Measurements from ENCODE around the gene SLC25A25.

SLC25A25 gene

DNA sequence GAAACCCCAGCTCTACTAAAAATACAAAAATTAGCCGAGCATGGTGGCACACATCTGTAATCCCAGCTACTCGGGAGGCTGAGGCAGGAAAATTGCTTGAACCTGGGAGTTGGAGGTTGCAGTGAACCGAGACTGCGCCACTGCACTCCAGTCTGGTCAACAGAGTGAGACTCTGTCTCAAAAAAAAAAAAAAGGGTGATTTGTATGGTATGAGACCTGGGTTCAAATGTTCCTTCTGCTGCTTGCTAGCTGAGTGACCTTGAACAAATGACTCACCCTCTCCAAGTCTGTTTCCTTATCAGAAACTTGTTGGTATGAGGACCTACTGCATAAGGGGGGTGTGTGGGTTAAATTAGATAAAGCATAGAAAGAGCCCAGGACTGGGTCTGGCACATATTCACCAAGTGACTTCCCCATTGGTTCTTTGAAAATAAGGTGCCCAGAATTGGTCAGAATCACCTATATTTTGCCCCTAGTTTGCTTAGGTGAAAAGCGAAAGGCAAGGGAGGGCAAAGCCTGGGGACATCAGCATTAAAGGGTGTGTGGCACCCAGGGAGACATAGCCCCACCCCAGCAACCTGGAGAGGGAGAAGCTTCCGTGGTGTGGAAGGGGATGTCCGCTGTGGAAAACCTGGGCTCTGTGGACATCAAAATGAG is 9.9 kb downstream of the SLC25A25 start:
- no peak for DNase-seq

DNA sequence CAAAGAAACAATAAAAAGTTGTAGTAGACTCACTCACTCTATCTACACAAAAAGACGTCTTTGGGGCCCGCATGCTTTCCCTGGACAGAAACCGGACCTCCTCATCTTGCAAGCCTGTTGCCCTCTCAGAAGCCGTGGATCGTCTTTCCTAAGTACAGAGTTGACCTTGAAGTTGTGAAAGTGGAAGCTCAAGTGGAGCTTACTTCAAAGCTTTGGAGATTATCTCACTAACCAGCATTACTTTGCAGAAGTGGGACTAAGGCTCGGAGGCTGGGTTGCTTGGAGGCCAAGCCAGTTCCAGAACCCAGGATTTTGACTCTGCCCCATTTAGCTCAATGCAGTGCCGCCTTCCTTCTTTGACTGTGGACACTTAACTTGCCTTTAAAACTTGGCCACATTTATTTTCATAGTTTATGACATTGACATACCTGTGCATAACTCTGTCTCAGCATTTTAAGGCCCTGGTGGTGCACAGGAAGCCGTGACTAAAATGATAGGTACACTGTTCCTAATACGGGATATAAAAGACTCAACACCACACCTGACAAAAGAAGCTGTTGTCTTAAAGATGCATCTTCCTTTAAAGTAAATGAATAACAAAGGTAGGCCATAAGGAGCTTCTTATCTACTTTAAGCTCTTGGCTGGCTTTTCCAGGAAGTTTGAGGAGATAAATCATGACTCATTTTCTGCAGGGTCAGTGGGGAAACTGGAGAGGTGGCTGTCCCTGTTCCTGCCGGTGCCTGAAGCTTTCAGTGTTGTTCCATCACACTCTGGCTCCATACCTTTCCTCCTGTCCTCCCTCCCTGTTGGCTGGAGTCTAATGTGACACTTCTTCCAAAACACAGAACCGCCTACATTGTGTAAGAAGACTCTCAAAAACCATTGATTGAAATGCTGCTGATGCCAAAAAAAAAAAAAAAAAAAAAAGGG is 10.7 kb downstream of the SLC25A25 start:
- no peak for DNase-seq

DNA sequence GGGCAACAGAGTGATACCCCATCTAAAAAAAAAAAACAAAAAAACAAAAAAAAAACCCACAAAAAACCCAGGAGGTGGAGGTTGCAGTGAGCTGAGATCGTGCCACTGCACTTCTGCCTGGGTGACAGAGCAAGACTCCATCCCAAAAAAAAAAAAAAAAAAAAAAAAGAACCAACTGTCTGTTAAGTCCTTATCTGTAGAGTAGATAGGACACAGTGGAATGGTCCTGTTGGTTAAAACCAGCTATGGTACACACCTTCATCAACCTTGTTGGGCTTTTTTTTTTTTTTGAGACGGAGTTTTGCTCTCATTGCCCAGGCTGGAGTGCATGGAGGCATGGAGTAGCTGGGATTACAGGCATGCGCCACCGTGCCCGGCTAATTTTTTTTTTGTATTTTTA is 12.2 kb downstream of the SLC25A25 start:
- DNase-seq, result no peak

DNA sequence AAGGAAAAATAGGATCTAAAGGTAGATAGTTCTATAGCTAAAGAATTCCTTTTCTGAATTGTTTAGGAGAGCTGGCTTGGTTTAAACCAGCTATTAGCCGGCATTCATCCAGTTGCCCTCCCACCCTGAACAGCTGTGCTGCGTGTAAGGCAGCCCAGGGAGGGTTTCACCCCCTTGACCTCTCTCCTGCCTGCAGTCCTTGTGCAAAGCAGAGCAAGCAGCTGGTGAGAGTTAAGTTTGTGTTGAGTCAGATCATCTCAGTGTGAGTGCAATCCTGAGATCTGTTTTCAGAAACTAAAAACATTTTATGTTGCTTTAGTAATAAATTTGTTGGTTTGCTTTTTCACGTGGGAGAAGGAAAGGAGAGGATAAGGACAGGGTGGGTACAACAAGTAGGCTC is 13.0 kb downstream of the SLC25A25 start:
- no peak for DNase-seq

DNA sequence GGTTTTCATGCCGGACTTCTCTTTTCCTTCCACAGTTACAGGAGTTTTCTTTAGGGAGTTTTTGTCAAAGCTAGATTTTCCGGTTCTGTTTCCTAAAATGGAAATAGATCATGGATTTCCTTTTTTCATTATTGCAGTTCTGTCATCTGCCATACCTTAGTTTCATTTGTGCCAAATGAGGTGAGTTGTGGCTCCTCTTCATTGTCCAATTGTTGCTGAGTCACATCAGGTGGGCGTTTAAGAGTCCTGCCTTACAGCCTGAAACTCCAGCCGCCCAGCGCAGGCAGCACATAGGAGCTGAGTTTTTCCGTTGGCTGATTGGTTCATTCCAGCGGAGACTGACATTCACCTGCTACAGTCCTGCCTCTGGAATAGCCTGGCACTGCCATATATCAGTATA is 14.1 kb downstream of the SLC25A25 start:
- no peak for DNase-seq

DNA sequence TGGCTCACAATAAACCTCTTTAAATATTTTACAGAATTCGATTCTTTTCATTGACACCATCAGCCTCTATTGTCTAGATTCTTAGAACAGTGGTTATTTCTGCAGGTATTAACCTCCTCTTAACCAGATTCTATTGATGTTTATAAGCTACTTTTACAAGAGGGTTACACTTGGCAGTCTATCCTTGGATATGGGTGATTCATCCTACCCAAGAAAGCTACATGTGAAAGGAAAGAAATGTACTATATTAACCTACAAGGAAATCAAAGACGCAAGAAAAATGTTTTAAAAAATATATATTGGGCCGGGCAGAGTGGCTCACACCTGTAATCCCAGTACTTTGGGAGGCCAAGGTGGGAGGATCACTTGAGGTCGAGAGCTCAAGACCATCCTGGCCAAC is 16.7 kb downstream of the SLC25A25 start:
- DNase-seq, result no peak

DNA sequence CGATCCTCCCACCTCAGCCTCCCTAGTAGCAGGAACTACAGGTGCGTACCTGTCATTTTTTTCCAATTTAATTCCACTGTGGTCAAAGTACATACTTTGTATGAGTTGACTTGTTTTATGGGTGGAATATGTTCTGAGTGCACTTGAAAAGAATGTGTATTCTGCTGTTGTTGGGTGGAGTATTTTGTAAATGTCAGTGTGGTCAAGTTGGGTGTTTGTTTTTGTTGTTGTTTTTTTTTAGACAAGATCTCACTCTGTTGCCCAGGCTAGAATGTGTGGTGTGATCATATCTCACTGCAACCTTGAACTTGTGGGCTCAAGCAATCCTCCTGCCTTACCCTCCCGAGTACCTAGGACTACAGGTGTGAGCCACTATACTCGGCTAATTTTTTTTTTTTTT is 17.9 kb downstream of the SLC25A25 start:
- DNase-seq, result no peak

DNA sequence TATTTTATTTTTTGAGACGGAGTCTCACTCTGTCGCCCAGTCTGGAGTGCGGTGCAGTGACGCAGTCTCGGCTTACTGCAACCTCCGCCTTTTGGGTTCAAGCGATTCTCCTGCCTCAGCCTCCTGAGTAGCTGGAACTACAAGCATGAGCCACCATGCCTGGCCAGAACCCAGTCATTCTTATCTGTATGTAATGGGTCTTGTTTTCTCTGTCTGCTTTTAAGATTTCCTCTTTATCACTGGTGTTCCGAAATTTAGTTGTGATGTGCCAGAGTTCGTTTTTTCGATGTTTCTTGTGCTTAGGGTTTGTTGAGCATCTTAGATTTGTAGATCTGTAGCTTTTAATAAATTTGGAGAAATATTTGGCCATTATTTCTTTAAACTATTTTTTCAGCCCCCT is 19.2 kb downstream of the SLC25A25 start:
- DNase-seq, result no peak

DNA sequence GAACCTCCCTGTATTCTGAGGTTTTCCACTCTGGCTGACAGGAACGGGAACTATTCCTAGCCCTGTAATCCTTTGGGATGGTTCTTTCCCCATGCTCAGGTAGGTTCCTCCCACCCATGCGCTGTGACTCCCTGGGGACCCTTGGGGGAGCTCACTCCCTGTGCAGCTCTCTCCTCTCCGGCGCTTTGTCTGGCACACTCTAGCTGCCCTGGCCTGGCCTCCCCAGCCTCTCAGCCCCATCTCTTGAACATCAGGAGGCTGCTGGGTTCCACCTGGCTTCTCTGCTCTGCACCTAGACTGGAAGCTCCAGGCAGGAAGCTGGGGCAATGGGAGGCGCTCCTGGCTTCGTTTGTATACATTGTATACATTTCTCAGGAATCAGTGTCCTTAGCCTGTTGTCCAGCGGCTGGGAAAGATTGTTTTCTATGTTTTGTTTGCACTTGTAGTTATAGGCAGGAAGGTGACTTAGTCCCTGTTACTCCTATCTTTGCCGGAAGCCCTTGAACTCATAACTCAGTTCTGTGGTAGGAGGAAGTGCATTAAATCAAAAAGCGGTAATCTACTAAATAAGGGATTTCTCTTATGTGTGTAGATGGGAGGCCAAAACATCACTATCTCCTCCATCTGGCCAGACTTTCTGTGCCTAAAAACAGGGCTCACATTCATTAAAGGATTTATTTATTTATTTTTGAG is 20.4 kb downstream of the SLC25A25 start:
- DNase-seq, result no peak

DNA sequence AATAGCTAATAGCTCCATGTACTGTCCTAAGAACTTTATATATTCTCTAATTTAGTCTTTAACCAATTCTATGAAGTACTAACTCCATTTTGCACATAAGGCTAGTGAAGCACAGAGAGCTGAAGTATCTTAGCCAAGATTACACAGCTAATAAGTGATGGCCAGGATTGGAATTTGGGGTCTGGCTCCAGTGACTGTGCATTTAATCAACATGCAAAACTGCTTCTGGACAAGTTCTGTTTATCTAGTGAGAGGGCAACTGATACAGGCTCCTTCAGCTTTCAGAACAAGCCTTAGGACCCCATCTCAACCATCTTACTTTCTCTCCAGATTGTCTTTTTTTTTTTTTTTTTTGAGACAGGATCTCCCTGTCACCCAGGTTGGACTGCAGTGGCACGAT is 21.3 kb downstream of the SLC25A25 start:
- DNase-seq, result no peak

DNA sequence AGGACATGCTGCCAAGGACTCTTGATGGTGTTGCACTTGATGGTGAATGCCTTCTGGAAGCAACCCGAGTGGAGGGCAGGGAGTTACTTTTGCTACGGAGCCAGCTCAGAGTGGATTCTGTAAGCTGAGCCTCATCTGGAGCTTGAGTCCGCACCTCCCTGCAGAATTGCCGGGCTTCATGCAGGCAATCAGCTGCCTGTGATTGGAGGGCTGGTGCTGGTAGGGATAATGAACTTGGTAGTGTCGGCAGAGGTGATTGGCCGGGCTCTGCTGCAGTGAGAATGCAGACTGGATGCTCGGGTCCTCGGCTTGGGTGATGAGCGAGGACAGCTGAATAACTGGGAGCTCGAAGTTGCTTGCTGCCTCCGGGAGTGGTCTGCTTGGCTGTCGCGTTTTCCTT is 23.1 kb downstream of the SLC25A25 start:
- no peak for DNase-seq

DNA sequence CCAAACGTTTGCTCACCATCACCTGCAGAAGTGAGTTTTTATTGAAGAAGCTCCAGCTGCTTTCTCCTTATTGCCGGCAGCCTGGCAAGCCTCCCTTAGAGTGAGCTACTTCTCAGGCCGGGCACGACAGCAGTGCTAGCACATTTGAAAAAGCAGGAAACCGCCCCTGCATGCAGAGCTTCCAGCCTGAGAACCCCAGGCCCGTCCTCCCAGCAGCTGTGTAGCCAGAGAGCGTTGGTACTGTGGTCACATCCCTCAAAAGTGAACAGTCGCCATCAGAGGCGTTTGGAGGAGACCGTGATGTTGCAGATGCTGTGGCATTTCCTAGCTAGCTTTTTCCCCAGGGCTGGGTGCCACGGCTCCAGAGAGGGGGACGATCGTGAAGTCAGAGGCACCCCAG is 23.5 kb downstream of the SLC25A25 start:
- DNase-seq, result no peak

DNA sequence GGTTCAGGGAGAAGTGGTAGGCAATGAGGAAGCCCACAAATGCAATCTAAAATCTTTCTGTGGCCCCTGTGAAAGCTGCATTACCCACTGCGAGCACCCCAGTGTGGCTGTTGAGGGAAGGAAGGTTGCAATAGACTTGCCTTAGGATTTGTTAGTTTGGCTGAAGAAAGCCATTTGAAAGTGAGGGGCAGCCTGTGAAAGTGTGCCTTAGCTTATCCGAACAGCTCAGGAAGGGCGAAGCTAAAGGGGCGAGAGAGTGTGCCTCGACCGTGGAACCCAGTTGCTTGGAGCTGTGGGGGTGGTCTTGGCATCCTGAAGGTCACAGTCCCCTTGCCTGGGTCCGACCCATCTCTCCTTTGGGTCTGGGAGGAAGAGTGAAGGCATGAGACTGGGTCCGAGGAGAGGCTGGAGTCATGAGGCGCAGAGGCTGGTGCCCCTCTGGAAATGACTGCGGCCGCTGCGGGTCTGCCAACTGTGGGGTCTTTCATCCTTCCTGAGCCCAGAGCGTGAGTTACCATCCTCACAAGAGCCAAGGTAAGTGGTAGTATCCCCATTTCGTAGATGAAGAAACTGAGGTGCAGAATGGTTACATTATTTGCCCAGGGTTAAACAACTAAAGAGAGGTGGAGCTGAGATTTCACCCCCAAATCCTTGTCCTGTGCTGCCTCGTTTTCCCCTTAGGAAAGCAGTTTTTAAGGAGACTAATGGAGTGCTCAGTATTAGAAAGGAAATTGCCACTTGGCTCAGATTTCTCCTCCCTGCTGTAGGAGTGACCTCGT is 24.4 kb downstream of the SLC25A25 start:
- no peak for DNase-seq

DNA sequence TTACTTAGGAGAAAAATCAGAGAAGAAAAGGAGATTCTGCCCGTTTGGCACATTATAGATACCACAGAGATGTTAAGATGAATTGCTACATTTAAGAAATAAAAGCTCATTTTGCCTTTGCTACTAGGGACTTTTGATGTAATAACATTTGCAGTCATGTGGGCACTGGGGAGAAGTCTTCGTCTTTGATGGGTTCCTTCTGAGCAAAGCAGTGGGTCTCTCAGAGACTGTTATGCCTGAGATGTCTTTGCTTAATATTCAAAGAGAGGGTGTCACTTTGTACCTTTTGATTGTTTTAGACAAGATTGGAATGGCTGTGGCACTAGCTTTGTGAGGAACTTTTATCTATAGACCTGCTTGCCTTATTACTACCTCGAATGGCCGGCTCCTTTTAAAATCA is 25.0 kb downstream of the SLC25A25 start:
- no peak for DNase-seq

DNA sequence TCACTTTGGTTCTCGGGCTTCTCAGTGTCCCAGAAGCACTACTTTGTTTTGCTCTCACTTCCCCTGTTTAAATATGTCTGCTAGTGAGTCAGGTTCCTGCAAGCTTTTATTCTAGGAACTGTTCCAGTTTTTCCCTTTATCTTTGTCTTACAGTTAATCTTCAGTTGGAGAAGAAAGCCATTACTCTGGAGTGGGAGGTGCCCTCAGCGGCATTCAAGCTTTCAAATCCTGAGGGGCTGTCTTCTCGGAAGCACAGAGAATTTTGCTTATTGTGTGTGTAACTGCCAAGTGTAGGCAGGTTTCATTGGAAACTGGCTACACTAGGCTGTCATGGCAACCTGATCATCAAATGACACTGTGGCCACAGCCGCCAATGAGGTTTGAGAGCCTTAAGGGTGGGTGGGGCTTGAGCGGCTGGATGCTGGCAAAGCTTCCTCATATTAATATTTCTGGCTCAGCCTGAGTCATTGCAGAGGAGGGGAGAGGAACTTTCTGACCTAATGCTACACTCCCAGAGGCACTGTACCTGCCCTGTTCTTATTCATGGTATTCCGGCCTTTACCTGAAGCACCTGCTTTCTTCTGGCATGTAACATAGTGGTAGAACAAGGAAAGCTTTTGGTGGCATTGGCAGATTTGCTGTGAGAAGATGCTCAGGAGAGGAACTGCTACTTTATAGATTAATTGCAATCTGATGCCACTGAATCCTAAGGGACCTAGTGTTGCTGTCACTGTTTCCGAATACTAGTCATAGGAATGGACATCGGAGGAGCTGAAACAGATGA is 26.3 kb downstream of the SLC25A25 start:
- peak; percentile 58 for DNase-seq

DNA sequence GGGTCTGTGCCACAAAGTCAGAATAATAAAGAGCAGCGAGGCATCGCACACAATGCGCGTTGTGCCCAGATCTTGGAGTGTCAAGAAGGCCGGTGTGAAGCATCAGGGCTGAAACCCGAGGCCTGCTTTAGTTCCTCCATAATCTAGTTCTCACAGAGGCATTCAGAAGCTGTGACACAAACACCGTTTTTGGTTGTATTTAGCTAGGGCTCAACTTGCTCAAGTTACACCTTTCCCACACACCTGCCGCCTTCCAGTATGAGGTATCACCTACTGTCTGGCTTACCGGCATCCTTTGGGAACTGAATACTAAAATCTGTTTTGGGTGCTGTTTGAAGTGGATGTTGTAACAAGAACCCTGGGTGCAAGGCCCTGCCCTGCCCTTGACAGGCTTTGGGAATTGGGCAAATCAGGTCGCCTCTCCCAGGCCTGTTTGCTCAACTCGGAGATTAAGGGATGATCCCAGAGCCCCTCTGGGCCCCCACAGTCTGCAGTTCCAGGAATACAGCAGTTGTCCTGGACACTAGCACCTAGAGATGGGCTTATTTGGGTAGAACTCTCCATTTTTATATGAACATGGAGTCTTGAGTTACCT is 27.0 kb downstream of the SLC25A25 start:
- no peak for DNase-seq

DNA sequence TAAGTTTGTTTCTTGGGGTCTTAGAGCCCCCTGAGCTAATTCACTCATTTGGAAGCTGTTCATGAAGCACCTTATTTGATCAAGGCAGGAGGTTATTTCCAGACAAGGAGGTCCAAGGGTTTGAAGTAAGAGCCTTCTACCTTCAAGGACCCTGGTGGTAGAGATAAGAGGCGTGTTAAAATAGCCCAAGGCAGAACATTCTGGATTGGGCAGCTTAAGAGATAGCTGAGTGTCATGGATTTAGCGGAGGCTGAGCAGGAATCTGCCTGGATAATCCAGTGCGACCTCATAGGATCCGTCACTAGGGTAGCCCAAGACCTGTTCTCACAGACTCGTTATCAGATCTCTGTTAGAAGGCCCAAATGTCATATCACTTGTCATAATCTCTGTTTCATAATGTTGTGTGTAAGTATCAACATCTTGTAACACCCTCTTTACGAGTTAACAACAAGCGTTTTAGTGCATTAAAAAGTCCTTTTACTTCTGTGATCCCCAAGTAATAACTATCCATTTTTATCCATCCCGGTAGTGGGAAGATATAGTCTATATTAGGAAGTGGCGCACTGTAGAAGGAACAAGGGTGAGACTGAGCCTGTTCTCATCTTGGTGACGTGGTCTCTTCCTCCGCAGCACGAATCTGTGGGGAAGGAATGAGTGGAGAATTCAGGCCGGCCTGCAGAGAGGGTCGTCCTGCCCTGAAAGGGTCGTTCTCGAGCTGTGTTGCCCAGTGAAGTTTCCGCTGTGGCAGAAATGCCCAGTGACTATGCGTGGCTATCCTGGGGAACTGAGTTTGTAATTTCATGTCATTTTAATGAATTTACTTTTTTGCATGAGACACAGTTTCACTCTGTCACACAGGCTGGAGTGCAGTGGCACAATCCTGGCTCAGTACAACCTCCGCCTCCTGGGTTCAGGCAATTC is 28.8 kb downstream of the SLC25A25 start:
- no peak for DNase-seq

DNA sequence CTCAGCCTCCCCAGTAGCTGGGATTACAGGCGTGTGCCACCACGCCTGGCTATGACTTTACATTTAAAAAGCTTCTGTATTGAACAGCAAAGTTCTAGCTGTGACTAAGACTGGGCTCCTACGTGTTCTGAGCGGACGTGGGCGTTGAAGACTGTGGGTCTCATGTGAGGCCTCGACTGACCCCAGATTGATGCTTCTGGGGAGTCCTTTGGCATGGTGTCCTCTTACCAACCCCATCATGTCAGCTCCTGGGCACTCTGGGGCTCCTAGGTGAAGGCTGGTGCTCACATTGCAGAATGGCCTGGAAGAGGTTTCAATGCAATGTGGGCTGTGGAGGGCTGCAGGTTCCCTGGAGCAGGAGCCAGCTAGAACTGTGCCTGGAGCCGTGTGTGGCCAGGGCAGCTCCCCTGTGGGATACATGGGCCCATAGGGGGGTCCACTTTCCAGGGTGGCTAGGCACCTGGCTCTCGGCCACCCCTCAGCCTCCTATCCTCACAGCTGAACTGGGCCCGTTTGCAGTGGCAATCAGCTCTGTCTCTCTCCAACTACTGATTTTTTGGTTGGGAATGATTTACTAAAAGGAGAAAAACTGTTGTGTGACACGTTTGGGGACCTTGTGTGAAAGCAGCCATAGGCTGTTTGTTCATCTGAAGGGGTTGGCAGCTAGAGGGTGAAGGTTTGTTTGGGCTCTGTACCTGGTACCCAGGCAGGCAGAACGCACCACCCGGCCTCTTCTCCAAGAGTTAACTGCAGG is 29.7 kb downstream of the SLC25A25 start:
- DNase-seq, result no peak

DNA sequence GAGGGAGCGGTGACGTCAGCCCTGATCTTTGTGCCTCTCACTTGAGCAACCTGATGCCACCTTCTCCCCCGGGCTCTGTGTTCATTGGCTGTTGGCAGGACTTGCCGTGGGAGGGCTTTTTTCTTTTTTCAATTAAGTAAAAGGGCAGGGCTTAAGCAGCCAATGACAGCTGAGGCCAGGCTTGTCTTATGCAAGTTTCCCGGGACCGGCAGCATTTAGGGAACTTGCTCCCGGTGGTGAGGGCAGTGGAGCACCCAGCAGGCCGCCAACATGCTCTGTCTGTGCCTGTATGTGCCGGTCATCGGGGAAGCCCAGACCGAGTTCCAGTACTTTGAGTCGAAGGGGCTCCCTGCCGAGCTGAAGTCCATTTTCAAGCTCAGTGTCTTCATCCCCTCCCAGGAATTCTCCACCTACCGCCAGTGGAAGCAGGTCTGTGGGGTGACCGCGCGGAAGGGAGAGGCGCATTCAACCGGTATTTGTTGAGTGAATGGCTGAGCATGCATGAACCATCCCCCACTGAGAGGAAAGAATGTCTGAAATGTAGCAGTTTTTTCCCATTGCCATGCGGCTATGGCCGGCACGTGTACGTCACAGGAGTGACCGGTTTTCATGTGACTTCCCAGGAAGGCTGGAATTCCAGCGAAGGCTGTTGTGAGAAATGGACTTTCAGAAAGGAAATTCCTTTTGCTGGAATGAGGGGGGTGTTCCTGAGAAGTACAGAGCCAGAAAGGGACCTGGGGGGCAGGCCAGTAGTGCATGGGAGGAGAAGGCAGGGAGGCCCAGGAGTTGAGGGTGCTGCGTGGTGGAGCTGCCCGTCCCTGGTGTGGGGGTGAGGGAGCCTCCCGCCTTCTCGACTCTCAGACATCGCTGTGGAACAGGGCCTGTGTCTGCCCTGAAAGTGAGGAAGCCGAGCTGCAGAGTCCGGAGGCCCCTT is 30.5 kb downstream of the SLC25A25 start:
- DNase-seq, result peak; percentile 35
